Trophoblast cell (in vitro differentiated cells and primary cell): ENCODE measurements around the gene DNAJC28.
A peak's percentile ranks its signal among the peaks of the same experiment; 100 is the strongest.
"Not testable (repeated sequence)": the region's sequence is repeated elsewhere in the genome, so short reads cannot be mapped to it uniquely, and the experiment has no call there.

Experiments
- DNase-seq, 2 donors: peaks; one replicate each; pipeline ENCODE4 v3.0.0-alpha.2; 2016
- H2AFZ ChIP-seq: 2 replicates; pipeline ENCODE4 v1.6.1; 2013; ENCODE audit warnings: low read length, moderate library complexity, mild to moderate bottlenecking; ENCODE audit not compliant: insufficient read depth, poor library complexity
- H2AK5ac ChIP-seq: 2 replicates; pipeline ENCODE4 v1.6.1; 2013; ENCODE audit warnings: mild to moderate bottlenecking, low read length
- H2BK120ac ChIP-seq: 2 replicates; pipeline ENCODE4 v1.6.1; 2013; ENCODE audit warnings: low read length, mild to moderate bottlenecking, moderate library complexity; ENCODE audit not compliant: insufficient read depth, poor library complexity
- H2BK12ac ChIP-seq: 2 replicates; pipeline ENCODE4 v1.6.1; 2013; ENCODE audit warnings: mild to moderate bottlenecking, low read length, moderate library complexity
- H2BK5ac ChIP-seq: 2 replicates; pipeline ENCODE4 v1.6.1; 2013; ENCODE audit warnings: low read length, low read depth, moderate library complexity, mild to moderate bottlenecking; ENCODE audit not compliant: poor library complexity
- H3K14ac ChIP-seq: 2 replicates; pipeline ENCODE4 v1.6.1; 2013; ENCODE audit warnings: mild to moderate bottlenecking, low read length
- H3K18ac ChIP-seq: 2 replicates; pipeline ENCODE4 v1.6.1; 2013; ENCODE audit warnings: mild to moderate bottlenecking, low read length
- H3K23ac ChIP-seq: 2 replicates; pipeline ENCODE4 v1.6.1; 2013; ENCODE audit warnings: low read length
- H3K27ac ChIP-seq: 2 replicates; pipeline ENCODE4 v1.5.1; 2013; ENCODE audit warnings: low read depth, mild to moderate bottlenecking, inconsistent platforms, low read length, moderate library complexity
- H3K27me3 ChIP-seq: 2 replicates; pipeline ENCODE4 v1.6.1; 2013; ENCODE audit warnings: inconsistent platforms, mild to moderate bottlenecking, low read length, moderate library complexity; ENCODE audit not compliant: insufficient read depth
- H3K36me3 ChIP-seq, 2 experiments: 1 replicate in 1 of 2; 2 replicates in 1 of 2; pipeline ENCODE4 v1.6.1; 2013; ENCODE audit warnings: low read length in 2 of 2, mild to moderate bottlenecking in 2 of 2, moderate library complexity in 1 of 2; ENCODE audit not compliant: insufficient read depth in 2 of 2, control insufficient read depth in 1 of 2
- H3K4ac ChIP-seq: 2 replicates; pipeline ENCODE4 v1.6.1; 2013; ENCODE audit warnings: low read depth, mild to moderate bottlenecking, low read length, moderate library complexity
- H3K4me1 ChIP-seq, 2 experiments: 1 replicate in 1 of 2; 2 replicates in 1 of 2; pipeline ENCODE4 v1.6.1; 2013; ENCODE audit warnings: low read length in 2 of 2, mild to moderate bottlenecking in 2 of 2, moderate library complexity in 1 of 2; ENCODE audit not compliant: insufficient read depth in 2 of 2, control insufficient read depth in 1 of 2
- H3K4me2 ChIP-seq: 2 replicates; pipeline ENCODE4 v1.6.1; 2013; ENCODE audit warnings: inconsistent platforms, mild to moderate bottlenecking, low read length, moderate library complexity
- H3K4me3 ChIP-seq: 2 replicates; pipeline ENCODE4 v1.5.1; 2013; ENCODE audit warnings: mild to moderate bottlenecking, low read depth, low read length, inconsistent platforms
- H3K79me1 ChIP-seq: one replicate; pipeline ENCODE4 v1.6.1; 2013; ENCODE audit warnings: low read length
- H3K79me2 ChIP-seq: 2 replicates; pipeline ENCODE4 v1.6.1; 2013; ENCODE audit warnings: low read length, mild to moderate bottlenecking; ENCODE audit not compliant: control insufficient read depth, insufficient read depth, poor library complexity
- H3K9ac ChIP-seq: 2 replicates; pipeline ENCODE4 v1.6.1; 2013; ENCODE audit warnings: mild to moderate bottlenecking, low read length
- H3K9me3 ChIP-seq: 2 replicates; pipeline ENCODE4 v1.6.1; 2013; ENCODE audit warnings: low read depth, mild to moderate bottlenecking, control low read depth, inconsistent platforms, low read length; ENCODE audit not compliant: insufficient read depth
- H4K12ac ChIP-seq: 2 replicates; pipeline ENCODE4 v1.6.1; 2013; ENCODE audit warnings: low read depth, mild to moderate bottlenecking, low read length, moderate library complexity
- H4K8ac ChIP-seq: 2 replicates; pipeline ENCODE4 v1.6.1; 2013; ENCODE audit warnings: low read depth, mild to moderate bottlenecking, low read length, moderate library complexity
- H4K91ac ChIP-seq: one replicate; pipeline ENCODE4 v1.6.1; 2013; ENCODE audit warnings: low read depth, mild to moderate bottlenecking, low read length, moderate library complexity
- WGBS: extraction: QIAGEN DNeasy Blood & Tissue Kit; methylation state at CpG from one replicate; pipeline ENCODE4 v1.1.7; 2013; ENCODE audit warnings: missing lambda C conversion rate; ENCODE audit not compliant: insufficient read length, insufficient coverage; ENCODE audit errors: extremely low coverage; 5-methylcytosine and 5-hydroxymethylcytosine counted together

DNAJC28 gene

GRCh38 chr21:33449616-33450015 lies 41.9 kb downstream of the DNAJC28 start:
- H2AFZ ChIP-seq: no peak overlapping the region

GRCh38 chr21:33446620-33447019 lies 44.9 kb downstream of the DNAJC28 start:
- not testable (repeated sequence) for H3K23ac ChIP-seq, H3K27ac ChIP-seq, H2BK12ac ChIP-seq, H3K4me2 ChIP-seq, H3K79me1 ChIP-seq, H2AK5ac ChIP-seq, H2AFZ ChIP-seq, H2BK120ac ChIP-seq, H4K8ac ChIP-seq, H3K36me3 ChIP-seq, H3K4me3 ChIP-seq, H3K14ac ChIP-seq, H3K4me1 ChIP-seq, H4K91ac ChIP-seq, H2BK5ac ChIP-seq, H3K79me2 ChIP-seq, H3K27me3 ChIP-seq, H3K9me3 ChIP-seq, H3K9ac ChIP-seq, H4K12ac ChIP-seq, H3K18ac ChIP-seq, DNase-seq, H3K4ac ChIP-seq
- no CpG with 5 or more reads among the region's 6 CpGs for WGBS

More at GRCh38 chr21:33449616-33450015, 41.9 kb downstream of the DNAJC28 start:
- Histone ChIP-seq H3K18ac (no peak overlapping the region), H3K4me2 (no peak overlapping the region), H3K79me1 (no peaks in the 10 kb centered on the region), H3K27ac (no peak overlapping the region), H2BK120ac (no peak overlapping the region), H4K91ac (no peak overlapping the region), H3K36me3 (peaks cover 0 to 1% of the 10 kb centered on the region in 2 experiments), H3K4me1 (no peaks in the 10 kb centered on the region), H2BK12ac (no peak overlapping the region), H2BK5ac (no peak overlapping the region), H3K4me3 (no peak overlapping the region), H3K4ac (no peak overlapping the region), H3K9me3 (no peaks in the 10 kb centered on the region), H4K12ac (no peak overlapping the region), H3K14ac (no peak overlapping the region), H3K23ac (no peak overlapping the region), H3K27me3 (no peaks in the 10 kb centered on the region), H3K79me2 (no peaks in the 10 kb centered on the region), H4K8ac (no peak overlapping the region), H2AK5ac (no peak overlapping the region), H3K9ac (no peak overlapping the region)
- WGBS: no CpG with 5 or more reads among the region's 4 CpGs
- peak in 1 of 2 donors; percentile 22 for DNase-seq

- H3K4me3 ChIP-seq: no peak overlapping the region
- no peak overlapping the region for H2AFZ ChIP-seq
- H3K23ac ChIP-seq: no peak overlapping the region
- WGBS: no CpG with 5 or more reads among the region's 2 CpGs
- H2AK5ac ChIP-seq: no peak overlapping the region
- H2BK120ac ChIP-seq: no peak overlapping the region
- H3K27ac ChIP-seq: no peak overlapping the region
- peaks cover 2% of the 10 kb centered on the region for H3K9me3 ChIP-seq
- no peak overlapping the region for H3K14ac ChIP-seq
- H4K8ac ChIP-seq: no peak overlapping the region
- no peaks in the 10 kb centered on the region for H3K4me1 ChIP-seq
- H4K91ac ChIP-seq: no peak overlapping the region
- no peak overlapping the region for H3K18ac ChIP-seq
- H3K36me3 ChIP-seq: peaks cover 0 to 4% of the 10 kb centered on the region in 2 experiments
- H2BK5ac ChIP-seq: no peak overlapping the region
- no peak overlapping the region for H3K4me2 ChIP-seq
- no peaks in the 10 kb centered on the region for H3K79me1 ChIP-seq
- no peak overlapping the region for H3K9ac ChIP-seq
- H3K27me3 ChIP-seq: no peaks in the 10 kb centered on the region
- H2BK12ac ChIP-seq: no peak overlapping the region
- no peak overlapping the region for H3K4ac ChIP-seq
- H4K12ac ChIP-seq: no peak overlapping the region
- H3K79me2 ChIP-seq: no peaks in the 10 kb centered on the region
- DNase-seq: no peak
Measured at GRCh38 chr21:33444499-33444898, 47.0 kb downstream of the DNAJC28 start.

GRCh38 chr21:33443194-33443593 lies 48.3 kb downstream of the DNAJC28 start:
- Histone ChIP-seq H4K12ac (no peak overlapping the region), H3K9ac (no peak overlapping the region), H3K79me2 (no peaks in the 10 kb centered on the region), H3K14ac (no peak overlapping the region), H3K4me3 (no peak overlapping the region), H3K27ac (no peak overlapping the region), H2BK120ac (no peak overlapping the region), H3K27me3 (no peaks in the 10 kb centered on the region), H4K91ac (no peak overlapping the region), H3K9me3 (peaks cover 2% of the 10 kb centered on the region), H3K18ac (no peak overlapping the region), H3K4me1 (no peaks in the 10 kb centered on the region), H3K36me3 (peaks cover 2 to 9% of the 10 kb centered on the region in 2 experiments), H4K8ac (no peak overlapping the region), H3K79me1 (no peaks in the 10 kb centered on the region), H3K4ac (no peak overlapping the region), H2AK5ac (no peak overlapping the region), H2BK12ac (no peak overlapping the region), H3K23ac (no peak overlapping the region), H2AFZ (no peak overlapping the region), H3K4me2 (no peak overlapping the region), H2BK5ac (no peak overlapping the region)
- no CpG with 5 or more reads among the region's 5 CpGs for WGBS
- no peak for DNase-seq
